ENCODE results near the gene PRTFDC1.
"Not testable (repeated sequence)": the region's sequence is repeated elsewhere in the genome, so short reads cannot be mapped to it uniquely, and the experiment has no call there.

The PRTFDC1 gene

GRCh38 chr10:24965051-24965450 lies 12.6 kb upstream of the PRTFDC1 start:
- DNase-seq (ENCODE audit: low spot score) = no peak

- no peak for DNase-seq (ENCODE audit: low spot score)
These were observed 11.2 kb upstream of the PRTFDC1 start for GRCh38 chr10:24963521-24964041.

- DNase-seq (ENCODE audit: low spot score) = no peak
These were observed 10.6 kb upstream of the PRTFDC1 start for GRCh38 chr10:24962995-24963394.

- DNase-seq (ENCODE audit: low spot score) = no peak
These were observed 9.2 kb upstream of the PRTFDC1 start for GRCh38 chr10:24961582-24961981.

- DNase-seq (ENCODE audit: low spot score) = no peak
These were observed 7.0 kb upstream of the PRTFDC1 start for GRCh38 chr10:24959382-24959730.

GRCh38 chr10:24958721-24959381 lies 6.4 kb upstream of the PRTFDC1 start:
- DNase-seq (ENCODE audit: low spot score) = no peak

GRCh38 chr10:24958091-24958720 lies 5.8 kb upstream of the PRTFDC1 start:
- no peak for DNase-seq (ENCODE audit: low spot score)

GRCh38 chr10:24957624-24958051 lies 5.2 kb upstream of the PRTFDC1 start:
- not testable (repeated sequence) for DNase-seq (ENCODE audit: low spot score)

- no peak for DNase-seq (ENCODE audit: low spot score)
These were observed 1.3 kb upstream of the PRTFDC1 start for GRCh38 chr10:24953675-24954074.

GRCh38 chr10:24952707-24953645 lies 570 bp upstream of the PRTFDC1 start:
- DNase-seq (ENCODE audit: low spot score) = peak; percentile 56

- peak; percentile 65 for DNase-seq (ENCODE audit: low spot score)
These were observed 934 bp downstream of the PRTFDC1 start for GRCh38 chr10:24951201-24952142.

GRCh38 chr10:24950439-24950838 lies 2.0 kb downstream of the PRTFDC1 start:
- DNase-seq (ENCODE audit: low spot score) = no peak

GRCh38 chr10:24949616-24950015 lies 2.8 kb downstream of the PRTFDC1 start:
- no peak for DNase-seq (ENCODE audit: low spot score)

GRCh38 chr10:24947304-24948097 lies 4.9 kb downstream of the PRTFDC1 start:
- DNase-seq (ENCODE audit: low spot score) = no peak

- DNase-seq (ENCODE audit: low spot score) = no peak
These were observed 7.7 kb downstream of the PRTFDC1 start for GRCh38 chr10:24944512-24945255.

- DNase-seq (ENCODE audit: low spot score) = no peak
These were observed 13.9 kb downstream of the PRTFDC1 start for GRCh38 chr10:24938525-24938924.

GRCh38 chr10:24938076-24938475 lies 14.3 kb downstream of the PRTFDC1 start:
- no peak for DNase-seq (ENCODE audit: low spot score)

- DNase-seq (ENCODE audit: low spot score) = no peak
These were observed 16.7 kb downstream of the PRTFDC1 start for GRCh38 chr10:24935504-24936292.

- no peak for DNase-seq (ENCODE audit: low spot score)
These were observed 21.2 kb downstream of the PRTFDC1 start for GRCh38 chr10:24931236-24931635.

Data from cerebellar cortex (tissue), 1 donor.